Body of pancreas (tissue), 4 donors: ENCODE results near the gene TNKS1BP1.

Experiments used
- CTCF ChIP-seq, 7 experiments: fragments of 450-650 bp in 4 of 7; fragments of 200-600 bp in 3 of 7; sonication (generic) in 3 of 7; IDR thresholded peaks; one replicate each; pipeline ENCODE4 v1.5.1; 2016 to 2019; ENCODE audit warnings: antibody characterized with exemption in 7 of 7
- POLR2A ChIP-seq, 3 donors: fragments of 450-650 bp; IDR thresholded peaks; one replicate each; pipeline ENCODE4 v1.6.1; 2016; ENCODE audit warnings: antibody characterized with exemption in 3 of 3, mild to moderate bottlenecking in 2 of 3

- no peak for TF ChIP-seq CTCF (IDR thresholded peaks at IDR 0.05)
- no peak for TF ChIP-seq POLR2A (IDR thresholded peaks at IDR 0.05)
Measured at GRCh38 chr11:57256119-57256518, 68.6 kb downstream of the TNKS1BP1 start.
